ENCODE results near the gene TMEM132D. TPM values are rescaled to one million over a fixed set of nuclear protein-coding genes. Genes with fewer than 3 reads are reported as not detected.

The TMEM132D gene
- total and polyA plus RNA-seq, 2 of the 8 experiments (the other 6 are each of a cell fraction or from before 2014, with no cell fraction given), result 3.5 to 10.1 TPM

DNA sequence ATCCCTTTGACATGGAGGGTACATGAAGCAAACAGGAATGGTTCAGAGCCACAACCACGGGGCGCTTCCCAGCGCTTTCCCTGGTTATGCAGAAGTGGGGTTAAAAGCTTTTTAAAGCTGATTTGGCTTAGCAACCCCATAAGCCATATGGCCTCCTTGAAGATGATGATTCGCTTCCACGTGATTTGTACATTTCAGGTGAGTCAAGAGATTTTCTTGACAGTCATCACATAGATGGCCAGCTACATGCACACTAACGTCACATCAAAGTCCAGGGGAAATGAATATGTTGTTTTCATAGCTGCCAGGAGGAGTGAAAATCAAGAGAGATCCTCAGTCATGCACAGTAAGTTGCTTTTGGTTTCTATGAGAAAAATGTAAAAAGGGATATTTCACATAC lies 309.7 kb downstream of the TMEM132D start (continued):
- TF ChIP-seq TBP (IDR thresholded peaks at IDR 0.05; ENCODE audit: low read depth, low read length) (no peak), PHF8 (conservative IDR thresholded peaks at IDR 0.05; ENCODE audit: low read depth, low read length) (no peak)

All from H1 (cell line).